Loucy (cell line): ENCODE measurements around the gene PROSER2.

Experiments
- H2AFZ ChIP-seq: fragments of 200-600 bp; sonication (generic); 2 replicates; pipeline ENCODE4 v1.6.0; 2016; ENCODE audit warnings: antibody characterized with exemption, mild to moderate bottlenecking, low read length, moderate library complexity
- H3F3A ChIP-seq: fragments of 200-600 bp; 2 replicates; pipeline ENCODE4 v1.6.0; 2016; ENCODE audit warnings: antibody characterized with exemption, low read depth, mild to moderate bottlenecking
- H3K27me3 ChIP-seq: fragments of 200-600 bp; sonication (generic); 2 replicates; pipeline ENCODE4 v1.6.1; 2014; ENCODE audit warnings: low read length, mild to moderate bottlenecking; ENCODE audit not compliant: insufficient read depth, poor library complexity, severe bottlenecking
- H3K36me3 ChIP-seq: fragments of 200-600 bp; sonication (generic); 2 replicates; pipeline ENCODE4 v1.6.1; 2016; ENCODE audit warnings: low read length; ENCODE audit not compliant: insufficient read depth
- H3K4me1 ChIP-seq: fragments of 200-600 bp; sonication (generic); 2 replicates; pipeline ENCODE4 v1.5.1; 2014; ENCODE audit warnings: low read length, mild to moderate bottlenecking; ENCODE audit not compliant: insufficient read depth, poor library complexity, severe bottlenecking
- H3K4me2 ChIP-seq: fragments of 200-600 bp; sonication (generic); 2 replicates; pipeline ENCODE4 v1.6.0; 2014; ENCODE audit warnings: antibody characterized with exemption, low read length, low read depth, mild to moderate bottlenecking; ENCODE audit not compliant: poor library complexity, severe bottlenecking
- H3K4me3 ChIP-seq: fragments of 200-600 bp; sonication (generic); 2 replicates; pipeline ENCODE4 v1.5.1; 2014; ENCODE audit warnings: low read length, mild to moderate bottlenecking, mixed read lengths; ENCODE audit not compliant: poor library complexity, severe bottlenecking
- H3K79me2 ChIP-seq: fragments of 200-600 bp; sonication (generic); 2 replicates; pipeline ENCODE4 v1.6.1; 2014; ENCODE audit warnings: low read length; ENCODE audit not compliant: insufficient read depth
- H3K9ac ChIP-seq: fragments of 200-600 bp; sonication (generic); 2 replicates; pipeline ENCODE4 v1.6.0; 2014; ENCODE audit warnings: mild to moderate bottlenecking, low read depth, low read length, moderate library complexity; ENCODE audit not compliant: poor library complexity, severe bottlenecking
- H3K9me2 ChIP-seq: fragments of 200-600 bp; sonication (generic); replicated peaks from 2 replicates; pipeline ENCODE4 v1.6.1; 2016; ENCODE audit warnings: low read depth, low read length, mixed read lengths
- H3K9me3 ChIP-seq: fragments of 200-600 bp; sonication (generic); 2 replicates; pipeline ENCODE4 v1.6.1; 2014; ENCODE audit warnings: mild to moderate bottlenecking, antibody characterized with exemption, low read length, low read depth; ENCODE audit not compliant: insufficient read depth
- H4K20me1 ChIP-seq: fragments of 200-600 bp; sonication (generic); 2 replicates; pipeline ENCODE4 v1.6.0; 2014; ENCODE audit warnings: antibody characterized with exemption, low read length, mild to moderate bottlenecking; ENCODE audit not compliant: insufficient read depth, poor library complexity, severe bottlenecking
- CTCF ChIP-seq: fragments of 200-600 bp; sonication (generic); conservative IDR thresholded peaks from 2 replicates; pipeline ENCODE4 v1.5.1; 2014; ENCODE audit warnings: mild to moderate bottlenecking, antibody characterized with exemption, low read length
- EZH2phosphoT487 ChIP-seq: fragments of 200-600 bp; IDR thresholded peaks from 2 replicates; pipeline ENCODE4 v1.6.1; 2018; ENCODE audit warnings: antibody characterized with exemption, mild to moderate bottlenecking, moderate library complexity, borderline replicate concordance

The PROSER2 gene

DNA sequence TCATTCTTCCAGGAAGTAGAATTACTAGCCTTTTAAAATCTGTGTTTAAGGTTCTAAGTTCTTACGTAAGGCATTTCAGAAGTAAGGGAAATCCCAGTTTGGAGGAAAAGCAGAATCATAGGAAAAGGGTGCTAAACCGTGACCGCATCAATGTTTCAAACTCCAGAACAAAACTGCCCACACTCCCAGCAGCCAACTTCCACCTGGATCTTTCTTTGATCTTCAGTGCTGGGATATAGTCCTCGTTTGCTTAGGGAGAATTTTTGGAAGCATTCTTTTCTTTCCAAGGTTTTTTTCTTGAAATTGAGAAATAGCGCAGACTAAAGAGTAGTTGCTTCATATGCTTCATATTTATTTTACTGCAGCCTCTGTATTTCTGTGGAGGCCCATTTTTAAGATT, 8.9 kb downstream of the PROSER2 start:
- H3K79me2 ChIP-seq = no peaks in the 10 kb centered on the region; the same call in 1 of the 2 replicates
- no peak overlapping the region for H3K4me3 ChIP-seq

GRCh38 chr10:11835061-11835460, 11.9 kb downstream of the PROSER2 start:
- H3K79me2 ChIP-seq = no peaks in the 10 kb centered on the region; the same call in 1 of the 2 replicates
- H3K4me2 ChIP-seq = no peak overlapping the region
- H3K9me2 ChIP-seq = no peaks in the 10 kb centered on the region
- no peak overlapping the region for H3K9ac ChIP-seq
- H3K36me3 ChIP-seq = no peaks in the 10 kb centered on the region
- H3K9me3 ChIP-seq = no peaks in the 10 kb centered on the region
- H3F3A ChIP-seq = no peaks in the 10 kb centered on the region
- peaks cover 23% of the 10 kb centered on the region for H3K4me1 ChIP-seq
- no peaks in the 10 kb centered on the region for H4K20me1 ChIP-seq
- H3K4me3 ChIP-seq = no peak overlapping the region
- TF ChIP-seq EZH2phosphoT487 (no peak), CTCF (no peak)
- H3K27me3 ChIP-seq = no peaks in the 10 kb centered on the region
- no peak overlapping the region for H2AFZ ChIP-seq

More for the DNA sequence above, 8.9 kb downstream of the PROSER2 start:
- H2AFZ ChIP-seq = no peak overlapping the region
- TF ChIP-seq CTCF (no peak), EZH2phosphoT487 (no peak)
- no peaks in the 10 kb centered on the region for H3K9me3 ChIP-seq
- no peaks in the 10 kb centered on the region for H3K27me3 ChIP-seq
- no peaks in the 10 kb centered on the region for H3F3A ChIP-seq
- no peak overlapping the region for H3K9ac ChIP-seq
- H3K9me2 ChIP-seq = no peaks in the 10 kb centered on the region
- H3K4me1 ChIP-seq = peaks cover 11% of the 10 kb centered on the region
- H4K20me1 ChIP-seq = no peaks in the 10 kb centered on the region
- no peaks in the 10 kb centered on the region for H3K36me3 ChIP-seq
- no peak overlapping the region for H3K4me2 ChIP-seq

DNA sequence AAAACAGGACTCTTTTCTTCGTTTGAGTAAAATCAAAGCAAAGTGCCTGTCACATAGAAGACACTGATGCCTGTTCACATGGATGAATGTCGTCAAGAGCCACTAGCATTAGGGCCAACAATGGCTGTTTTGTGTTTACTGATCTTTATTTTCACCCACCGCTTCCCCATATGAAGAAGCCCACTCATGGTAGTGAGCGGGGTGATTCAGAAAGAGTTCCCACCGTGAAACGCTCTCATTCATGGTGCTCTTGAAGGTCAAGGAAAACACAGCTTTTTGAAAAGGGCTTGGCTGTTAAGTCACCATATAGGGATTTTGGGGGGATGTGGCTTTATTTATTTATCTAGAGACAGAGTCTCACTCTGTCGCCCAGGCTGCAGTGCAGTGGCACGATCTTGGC, 12.5 kb downstream of the PROSER2 start:
- no peaks in the 10 kb centered on the region for H4K20me1 ChIP-seq
- TF ChIP-seq EZH2phosphoT487 = no peak
- no peak for TF ChIP-seq CTCF
- H3K27me3 ChIP-seq = no peaks in the 10 kb centered on the region
- no peak overlapping the region for H3K4me3 ChIP-seq
- no peaks in the 10 kb centered on the region for H3K36me3 ChIP-seq
- H2AFZ ChIP-seq = no peak overlapping the region
- H3K9ac ChIP-seq = no peak overlapping the region
- H3K9me2 ChIP-seq = no peaks in the 10 kb centered on the region
- peaks cover 3% of the 10 kb centered on the region; the same call in 1 of the 2 replicates for H3K79me2 ChIP-seq
- H3K4me2 ChIP-seq = no peak overlapping the region
- H3K4me1 ChIP-seq = peaks cover 19% of the 10 kb centered on the region
- no peaks in the 10 kb centered on the region for H3F3A ChIP-seq
- no peaks in the 10 kb centered on the region for H3K9me3 ChIP-seq
